Gastroesophageal sphincter (tissue), 3 donors: Measurements from ENCODE around the gene RNF111.

Experiments
- POLR2A ChIP-seq, 2 donors: fragments of 450-650 bp; IDR thresholded peaks; one replicate each; pipeline ENCODE4 v1.6.1; 2017; ENCODE audit warnings: antibody characterized with exemption in 2 of 2, mild to moderate bottlenecking in 2 of 2, moderate library complexity in 1 of 2
- TF ChIP-seq, protein P1 (sequence below), 4 experiments: fragments of 200-600 bp in 2 of 4; fragments of 450-650 bp in 2 of 4; sonication (generic) in 1 of 4; IDR thresholded peaks; one replicate each; pipeline ENCODE4 v1.5.1; 2017 to 2019; ENCODE audit warnings: antibody characterized with exemption in 4 of 4, mild to moderate bottlenecking in 2 of 4, moderate library complexity in 2 of 4

DNA sequence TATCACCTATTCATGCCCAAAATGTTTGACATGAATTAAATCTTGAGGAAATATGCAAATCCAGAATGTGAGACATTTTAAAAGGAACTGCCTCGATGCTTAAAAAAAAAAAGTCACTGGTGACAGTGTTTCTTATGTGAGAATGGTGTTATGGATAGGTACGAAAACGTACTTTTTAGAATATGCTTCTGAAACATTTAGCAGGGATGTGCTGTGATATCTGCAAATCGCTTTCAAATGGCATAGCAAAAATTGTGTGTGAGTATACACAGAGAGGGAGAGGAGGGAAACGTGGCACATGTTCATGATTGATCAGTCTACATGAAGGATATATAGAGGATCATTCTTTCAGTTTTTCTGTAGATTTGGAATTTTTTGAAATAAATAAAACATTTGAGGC is 133.5 kb downstream of the RNF111 start:
- TF ChIP-seq POLR2A (IDR thresholded peaks at IDR 0.05): no peak
- TF ChIP-seq, protein P1, sequence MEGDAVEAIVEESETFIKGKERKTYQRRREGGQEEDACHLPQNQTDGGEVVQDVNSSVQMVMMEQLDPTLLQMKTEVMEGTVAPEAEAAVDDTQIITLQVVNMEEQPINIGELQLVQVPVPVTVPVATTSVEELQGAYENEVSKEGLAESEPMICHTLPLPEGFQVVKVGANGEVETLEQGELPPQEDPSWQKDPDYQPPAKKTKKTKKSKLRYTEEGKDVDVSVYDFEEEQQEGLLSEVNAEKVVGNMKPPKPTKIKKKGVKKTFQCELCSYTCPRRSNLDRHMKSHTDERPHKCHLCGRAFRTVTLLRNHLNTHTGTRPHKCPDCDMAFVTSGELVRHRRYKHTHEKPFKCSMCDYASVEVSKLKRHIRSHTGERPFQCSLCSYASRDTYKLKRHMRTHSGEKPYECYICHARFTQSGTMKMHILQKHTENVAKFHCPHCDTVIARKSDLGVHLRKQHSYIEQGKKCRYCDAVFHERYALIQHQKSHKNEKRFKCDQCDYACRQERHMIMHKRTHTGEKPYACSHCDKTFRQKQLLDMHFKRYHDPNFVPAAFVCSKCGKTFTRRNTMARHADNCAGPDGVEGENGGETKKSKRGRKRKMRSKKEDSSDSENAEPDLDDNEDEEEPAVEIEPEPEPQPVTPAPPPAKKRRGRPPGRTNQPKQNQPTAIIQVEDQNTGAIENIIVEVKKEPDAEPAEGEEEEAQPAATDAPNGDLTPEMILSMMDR (IDR thresholded peaks at IDR 0.05): no peak
